NB4 (cell line): Measurements from ENCODE around the gene MTURN.

ENCODE experiments used
- POLR2A ChIP-seq: IDR thresholded peaks from 2 replicates; pipeline ENCODE4 v1.6.1; 2011; ENCODE audit warnings: mild to moderate bottlenecking; ENCODE audit not compliant: insufficient read length; ENCODE audit errors: extremely low read depth
- TF ChIP-seq, protein P1 (sequence below): IDR thresholded peaks from one replicate; pipeline ENCODE4 v1.5.1; 2012; ENCODE audit warnings: low read depth, low read length

DNA sequence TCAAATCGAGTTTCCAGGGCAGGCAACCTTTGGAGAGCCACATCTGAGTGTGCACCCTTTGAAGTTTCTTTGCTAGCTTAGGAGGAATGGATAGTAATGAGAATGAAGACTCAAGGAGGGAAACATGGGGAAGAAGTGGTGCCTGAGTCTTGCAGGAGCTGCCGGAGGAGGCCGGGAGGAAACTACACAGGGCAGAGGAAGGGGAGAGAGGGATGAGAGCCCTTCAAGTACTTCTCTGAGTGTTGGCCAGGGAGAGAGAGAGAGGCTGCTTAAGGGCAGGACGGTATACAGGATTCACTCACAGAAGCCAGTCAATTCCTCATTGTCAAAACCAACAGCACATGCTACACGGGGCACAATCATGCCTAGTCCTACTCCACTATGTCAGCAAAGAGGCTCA lies 75.2 kb downstream of the MTURN start:
- TF ChIP-seq POLR2A, result no peak
- TF ChIP-seq, protein P1, sequence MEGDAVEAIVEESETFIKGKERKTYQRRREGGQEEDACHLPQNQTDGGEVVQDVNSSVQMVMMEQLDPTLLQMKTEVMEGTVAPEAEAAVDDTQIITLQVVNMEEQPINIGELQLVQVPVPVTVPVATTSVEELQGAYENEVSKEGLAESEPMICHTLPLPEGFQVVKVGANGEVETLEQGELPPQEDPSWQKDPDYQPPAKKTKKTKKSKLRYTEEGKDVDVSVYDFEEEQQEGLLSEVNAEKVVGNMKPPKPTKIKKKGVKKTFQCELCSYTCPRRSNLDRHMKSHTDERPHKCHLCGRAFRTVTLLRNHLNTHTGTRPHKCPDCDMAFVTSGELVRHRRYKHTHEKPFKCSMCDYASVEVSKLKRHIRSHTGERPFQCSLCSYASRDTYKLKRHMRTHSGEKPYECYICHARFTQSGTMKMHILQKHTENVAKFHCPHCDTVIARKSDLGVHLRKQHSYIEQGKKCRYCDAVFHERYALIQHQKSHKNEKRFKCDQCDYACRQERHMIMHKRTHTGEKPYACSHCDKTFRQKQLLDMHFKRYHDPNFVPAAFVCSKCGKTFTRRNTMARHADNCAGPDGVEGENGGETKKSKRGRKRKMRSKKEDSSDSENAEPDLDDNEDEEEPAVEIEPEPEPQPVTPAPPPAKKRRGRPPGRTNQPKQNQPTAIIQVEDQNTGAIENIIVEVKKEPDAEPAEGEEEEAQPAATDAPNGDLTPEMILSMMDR, result no peak
